ENCODE results near the gene MRPS17. TPM values are rescaled to one million over a fixed set of nuclear protein-coding genes. Genes with fewer than 3 reads are reported as not detected.

Gene MRPS17
- total and polyA plus RNA-seq, 9 of the 15 experiments (the other 6 are each of a cell fraction or from before 2014, with no cell fraction given) = 25.9 to 99.3 (median 43.9) TPM

- H3K4me2 ChIP-seq (ENCODE audit: insufficient read depth, low read length) = peak overlapping the region; percentile 87
- no peaks in the 10 kb centered on the region for H3K9me1 ChIP-seq (ENCODE audit: control insufficient read depth, insufficient read depth, low read length)
- peaks cover 16% of the 10 kb centered on the region for H3K36me3 ChIP-seq (ENCODE audit: control insufficient read depth, insufficient read depth, low read length)
- peak overlapping the region; percentile 91 for H3K4me3 ChIP-seq
- WGBS (ENCODE audit: insufficient coverage, low coverage, missing lambda C conversion rate) = 60% methylated on average over 13 of the region's 13 CpGs
- FAIRE-seq (no peak), DNase-seq (ENCODE audit: extremely low read depth in 1 of 4, low spot score in 3 of 4) (no peak), ATAC-seq (no peak)
- no peak for TF ChIP-seq MEF2A (IDR thresholded peaks at IDR 0.05; ENCODE audit: control insufficient read depth, low read depth, low read length)
- TF ChIP-seq EHMT2 (IDR thresholded peaks at IDR 0.05) = no peak
- no peaks in the 10 kb centered on the region for H4K20me1 ChIP-seq (replicated peaks; ENCODE audit: control insufficient read depth, insufficient read depth, low read length)
- H3K79me2 ChIP-seq (ENCODE audit: control insufficient read depth, insufficient read depth, low read length) = peaks cover 36% of the 10 kb centered on the region
- no peak overlapping the region for H2AFZ ChIP-seq (ENCODE audit: low read depth, low read length)
- in situ Hi-C loops (cut with MboI) = no loop called here
- BruUV-seq (replicated peaks) = TSS peak; percentile 48
- intact Hi-C loops (cut with micrococcal nuclease) = loop anchor here (5.0 to 10.0 kb wide), 3 partner anchors 221 to 391 kb away; partner anchors contain the start of gene VOPP1
- no peaks in the 10 kb centered on the region for H3K9me3 ChIP-seq (replicated peaks; ENCODE audit: control insufficient read depth, insufficient read depth, low read depth, low read length)
- no peak overlapping the region for H3K27ac ChIP-seq (ENCODE audit: extremely low read depth, low read depth, low read length)
- ChIA-PET POLR2A (no interaction called here), CTCF (ENCODE audit: low intra/inter-chr PET ratio) (no interaction called here)
- H3K4me1 ChIP-seq (replicated peaks in 1 of 2; ENCODE audit: control insufficient read depth in 2 of 2, insufficient read depth in 2 of 2, low read length in 2 of 2) = peaks cover 12 to 13% of the 10 kb centered on the region in 2 experiments; a peak in 4 of 5 replicates
- H3K9ac ChIP-seq (ENCODE audit: insufficient read depth in 1 of 2, low read depth in 2 of 2, low read length in 2 of 2) = peak overlapping the region; percentile 59 to 82; a peak in 2 of 4 replicates
- no peaks in the 10 kb centered on the region for H3K27me3 ChIP-seq (ENCODE audit: control insufficient read depth in 2 of 2, insufficient read depth in 2 of 2, low read length in 2 of 2)
Measured at GRCh38 chr7:55965805-55966421, 14.2 kb downstream of the MRPS17 start.

GRCh38 chr7:55966851-55967250 lies 15.2 kb downstream of the MRPS17 start:
- H3K4me2 ChIP-seq (ENCODE audit: insufficient read depth, low read length) = no peak overlapping the region
- no peaks in the 10 kb centered on the region for H4K20me1 ChIP-seq (replicated peaks; ENCODE audit: control insufficient read depth, insufficient read depth, low read length)
- no peaks in the 10 kb centered on the region for H3K9me1 ChIP-seq (ENCODE audit: control insufficient read depth, insufficient read depth, low read length)
- H3K36me3 ChIP-seq (ENCODE audit: control insufficient read depth, insufficient read depth, low read length) = peaks cover 16% of the 10 kb centered on the region
- WGBS (ENCODE audit: insufficient coverage, low coverage, missing lambda C conversion rate) = 95% methylated on average over 6 of the region's 6 CpGs
- no peak for DNase-seq (ENCODE audit: extremely low read depth in 1 of 4, low spot score in 3 of 4)
- H3K9me3 ChIP-seq (replicated peaks; ENCODE audit: control insufficient read depth, insufficient read depth, low read depth, low read length) = no peaks in the 10 kb centered on the region
- ATAC-seq = no peak
- H2AFZ ChIP-seq (ENCODE audit: low read depth, low read length) = no peak overlapping the region
- peak overlapping the region in 1 of 2 experiments; percentile 19; a peak in 1 of 4 replicates for H3K9ac ChIP-seq (ENCODE audit: insufficient read depth in 1 of 2, low read depth in 2 of 2, low read length in 2 of 2)
- H3K79me2 ChIP-seq (ENCODE audit: control insufficient read depth, insufficient read depth, low read length) = peaks cover 41% of the 10 kb centered on the region
- FAIRE-seq = no peak
- ChIA-PET CTCF (ENCODE audit: low intra/inter-chr PET ratio) (no interaction called here), POLR2A (no interaction called here)
- no peaks in the 10 kb centered on the region for H3K27me3 ChIP-seq (ENCODE audit: control insufficient read depth in 2 of 2, insufficient read depth in 2 of 2, low read length in 2 of 2)
- TF ChIP-seq NCOR1 (IDR thresholded peaks at IDR 0.05) (no peak), E2F1 (CRISPR knock-in tag; IDR thresholded peaks at IDR 0.05) (no peak), TAL1 (IDR thresholded peaks at IDR 0.05) (no peak)
- peaks cover 12 to 13% of the 10 kb centered on the region in 2 experiments; a peak in 4 of 5 replicates for H3K4me1 ChIP-seq (replicated peaks in 1 of 2; ENCODE audit: control insufficient read depth in 2 of 2, insufficient read depth in 2 of 2, low read length in 2 of 2)
- in situ Hi-C loops (cut with MboI) = no loop called here
- no peak overlapping the region for H3K27ac ChIP-seq (ENCODE audit: extremely low read depth, low read depth, low read length)
- H3K4me3 ChIP-seq = no peak overlapping the region
- no TSS peak for BruUV-seq (replicated peaks)
- intact Hi-C loops (cut with micrococcal nuclease) = loop anchor here (5.0 to 10.0 kb wide), 3 partner anchors 222 to 392 kb away; partner anchors contain the start of gene VOPP1
